Sigmoid colon (tissue), 4 donors: ENCODE results near the gene PMFBP1.

ENCODE experiments used
- CTCF ChIP-seq, 4 experiments: fragments of 450-650 bp in 3 of 4; fragments of 200-600 bp in 1 of 4; IDR thresholded peaks; one replicate each; pipeline ENCODE4 v1.5.1; 2016 to 2019; ENCODE audit warnings: antibody characterized with exemption in 4 of 4, mild to moderate bottlenecking in 3 of 4, moderate library complexity in 2 of 4
- EP300 ChIP-seq, 4 donors: sonication (generic); formaldehyde crosslinking; IDR thresholded peaks; one replicate each; pipeline ENCODE4 v1.6.1; 2017; ENCODE audit warnings: antibody characterized with exemption in 4 of 4
- POLR2A ChIP-seq, 2 donors: fragments of 450-650 bp; IDR thresholded peaks; one replicate each; pipeline ENCODE4 v1.6.1; 2016; ENCODE audit warnings: antibody characterized with exemption in 2 of 2, mild to moderate bottlenecking in 2 of 2, moderate library complexity in 2 of 2
- POLR2AphosphoS5 ChIP-seq, 4 donors: sonication (generic); formaldehyde crosslinking; IDR thresholded peaks; one replicate each; pipeline ENCODE4 v1.6.1; 2017; ENCODE audit warnings: antibody characterized with exemption in 4 of 4

- TF ChIP-seq POLR2A (IDR thresholded peaks at IDR 0.05) (no peak), CTCF (IDR thresholded peaks at IDR 0.05) (no peak), EP300 (IDR thresholded peaks at IDR 0.05) (no peak), POLR2AphosphoS5 (IDR thresholded peaks at IDR 0.05) (no peak)
These were observed 9.8 kb downstream of the PMFBP1 start for GRCh38 chr16:72162105-72162692.
